Gastrocnemius medialis (tissue), 4 donors: ENCODE data around the gene OSCP1.

ENCODE experiments used
- CTCF ChIP-seq, 5 experiments: fragments of 450-650 bp in 3 of 5; fragments of 200-600 bp in 2 of 5; sonication (generic) in 2 of 5; IDR thresholded peaks in 4 of 5; conservative IDR thresholded peaks in 1 of 5; 1 replicate in 4 of 5; 2 replicates in 1 of 5; pipeline ENCODE4 v1.5.1; 2016 to 2019; ENCODE audit warnings: antibody characterized with exemption in 5 of 5, mild to moderate bottlenecking in 3 of 5, moderate library complexity in 3 of 5
- POLR2A ChIP-seq, 2 donors: fragments of 450-650 bp; IDR thresholded peaks; one replicate each; pipeline ENCODE4 v1.6.1; 2017; ENCODE audit warnings: antibody characterized with exemption in 2 of 2, mild to moderate bottlenecking in 2 of 2, moderate library complexity in 2 of 2

DNA sequence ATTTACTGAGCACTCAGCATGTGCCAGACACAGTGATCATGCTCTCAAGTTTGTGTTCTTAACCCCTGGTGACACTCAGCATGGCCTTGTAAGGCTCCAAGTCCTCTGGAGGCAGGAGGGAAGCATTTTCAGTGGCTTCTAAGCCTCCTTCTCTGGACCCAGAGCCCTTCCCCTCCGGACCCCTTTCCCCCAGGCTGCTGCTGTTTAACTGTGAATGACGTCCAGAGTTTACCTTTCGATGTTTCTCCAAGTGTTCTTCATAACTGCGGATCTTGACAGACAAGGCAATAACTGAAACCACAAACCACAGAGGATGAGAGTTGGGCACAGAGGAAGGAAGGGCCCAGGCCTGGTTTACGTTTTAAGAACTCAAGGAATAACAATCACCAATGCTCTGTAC lies 7.4 kb upstream of the OSCP1 start:
- TF ChIP-seq CTCF (IDR thresholded peaks at IDR 0.05 in 4 of 5, conservative IDR thresholded peaks at IDR 0.05 in 1 of 5) = no peak
- TF ChIP-seq POLR2A (IDR thresholded peaks at IDR 0.05) = no peak
